Astrocyte (in vitro differentiated cells and primary cell): ENCODE data around the gene C14orf119. TPM values are rescaled to one million over a fixed set of nuclear protein-coding genes. Genes with fewer than 3 reads are reported as not detected.

Experiments
- DNase-seq: peaks from one replicate; pipeline ENCODE4 v3.0.0-alpha.2; 2010; ENCODE audit warnings: low read depth
- FAIRE-seq: peaks from 2 replicates; lab custom pipeline; 2011; peaks lifted over from hg19 to GRCh38; lab: Jason Lieb, UNC
- H2AFZ ChIP-seq: 2 replicates; pipeline ENCODE4 v1.6.0; 2012; ENCODE audit warnings: low read depth, low read length, inconsistent platforms
- H3K27ac ChIP-seq: 2 replicates; pipeline ENCODE4 v1.5.1; 2011; ENCODE audit warnings: low read depth, low read length, inconsistent platforms
- H3K27me3 ChIP-seq: 2 replicates; pipeline ENCODE4 v1.6.0; 2011; ENCODE audit warnings: low read length, inconsistent platforms; ENCODE audit not compliant: insufficient read depth
- H3K36me3 ChIP-seq: 2 replicates; pipeline ENCODE4 v1.5.1; 2011; ENCODE audit warnings: low read length, inconsistent platforms; ENCODE audit not compliant: insufficient read depth
- H3K4me1 ChIP-seq: 2 replicates; pipeline ENCODE4 v1.5.1; 2011; ENCODE audit warnings: low read length, inconsistent platforms; ENCODE audit not compliant: insufficient read depth
- H3K4me2 ChIP-seq: 2 replicates; pipeline ENCODE4 v1.6.0; 2012; ENCODE audit warnings: low read length, inconsistent platforms
- H3K4me3 ChIP-seq: 2 replicates; pipeline ENCODE4 v1.5.1; 2011; ENCODE audit warnings: low read depth, mild to moderate bottlenecking, low read length, inconsistent platforms; ENCODE audit not compliant: insufficient read depth
- H3K79me2 ChIP-seq: 2 replicates; pipeline ENCODE4 v1.6.0; 2012; ENCODE audit warnings: mild to moderate bottlenecking, low read length, inconsistent platforms; ENCODE audit not compliant: insufficient read depth
- H3K9ac ChIP-seq: 2 replicates; pipeline ENCODE4 v1.6.0; 2012; ENCODE audit warnings: mild to moderate bottlenecking, low read length, inconsistent platforms
- H3K9me3 ChIP-seq: 2 replicates; pipeline ENCODE4 v1.5.1; 2012; ENCODE audit warnings: low read depth, mild to moderate bottlenecking, low read length, inconsistent platforms; ENCODE audit not compliant: insufficient read depth
- H4K20me1 ChIP-seq: 2 replicates; pipeline ENCODE4 v1.6.0; 2012; ENCODE audit warnings: low read length, inconsistent platforms; ENCODE audit not compliant: insufficient read depth
- H3K27ac Mint-ChIP-seq: one replicate; pipeline ENCODE4 v1.8.0; 2021; ENCODE audit warnings: mild to moderate bottlenecking, mixed read lengths; ENCODE audit not compliant: unreplicated experiment
- H3K27me3 Mint-ChIP-seq: one replicate; pipeline ENCODE4 v1.8.0; 2021; ENCODE audit warnings: low read depth, mixed read lengths; ENCODE audit not compliant: unreplicated experiment
- H3K36me3 Mint-ChIP-seq: one replicate; pipeline ENCODE4 v1.8.0; 2021; ENCODE audit warnings: low read depth, mixed read lengths; ENCODE audit not compliant: unreplicated experiment
- H3K4me1 Mint-ChIP-seq: one replicate; pipeline ENCODE4 v1.8.0; 2021; ENCODE audit warnings: low read depth, mixed read lengths; ENCODE audit not compliant: unreplicated experiment
- H3K4me3 Mint-ChIP-seq: one replicate; pipeline ENCODE4 v1.8.0; 2021; ENCODE audit warnings: mild to moderate bottlenecking, moderate library complexity, mixed read lengths; ENCODE audit not compliant: unreplicated experiment
- H3K9me3 Mint-ChIP-seq: one replicate; pipeline ENCODE4 v1.8.0; 2021; ENCODE audit warnings: mild to moderate bottlenecking, mixed read lengths; ENCODE audit not compliant: unreplicated experiment
- CTCF ChIP-seq: IDR thresholded peaks from 2 replicates; pipeline ENCODE4 v1.5.1; 2011; ENCODE audit warnings: low read depth, mild to moderate bottlenecking, inconsistent platforms, low read length, moderate library complexity; ENCODE audit not compliant: insufficient read depth
- EZH2 ChIP-seq: IDR thresholded peaks from 2 replicates; pipeline ENCODE4 v1.6.1; 2012; ENCODE audit warnings: mild to moderate bottlenecking, low read length, inconsistent platforms; ENCODE audit not compliant: insufficient read depth
- total RNA-seq: library from RNA; stranded (reverse); gene quantifications from 2 replicates; pipeline ENCODE4 v1.2.1, GENCODE V29; 2021

The C14orf119 gene
- total RNA-seq, 1 donor from 2014 or later, result 83.9 TPM

- Histone ChIP-seq H3K27me3 (no peaks in the 10 kb centered on the region), H3K4me2 (peak overlapping the region; percentile 98), H3K9me3 (no peaks in the 10 kb centered on the region), H3K36me3 (peaks cover 40% of the 10 kb centered on the region), H2AFZ (peak overlapping the region; percentile 99), H3K79me2 (peaks cover 91% of the 10 kb centered on the region), H3K9ac (peak overlapping the region; percentile 97), H3K4me1 (peaks cover 17% of the 10 kb centered on the region), H3K27ac (peak overlapping the region; percentile 99), H3K4me3 (peak overlapping the region; percentile 93), H4K20me1 (peaks cover 70% of the 10 kb centered on the region)
- peaks cover 39% of the 10 kb centered on the region for H3K4me1 Mint-ChIP-seq
- no peaks in the 10 kb centered on the region for H3K9me3 Mint-ChIP-seq
- no peak overlapping the region for H3K4me3 Mint-ChIP-seq
- no peak overlapping the region for H3K27ac Mint-ChIP-seq
- TF ChIP-seq EZH2, result no peak
- peak; percentile 28 for TF ChIP-seq CTCF
- H3K36me3 Mint-ChIP-seq, result peaks cover 21% of the 10 kb centered on the region
- no peak for FAIRE-seq
- no peaks in the 10 kb centered on the region for H3K27me3 Mint-ChIP-seq
- no peak for DNase-seq
Measured at GRCh38 chr14:23093991-23094665, 1.2 kb upstream of the C14orf119 start.

- H3K4me3 ChIP-seq, result peak within 1 kb of the TSS; percentile 93
- Mint-ChIP-seq H3K9me3 (no peaks in the 10 kb centered on the region), H3K4me1 (peaks cover 36% of the 10 kb centered on the region), H3K27me3 (no peaks in the 10 kb centered on the region), H3K36me3 (peaks cover 18% of the 10 kb centered on the region), H3K27ac (no peak within 1 kb of the TSS), H3K4me3 (no peak within 1 kb of the TSS)
- H3K4me1 ChIP-seq, result peaks cover 17% of the 10 kb centered on the region
- peaks cover 33% of the 10 kb centered on the region for H3K36me3 ChIP-seq
- TF ChIP-seq EZH2, result no peak
- TF ChIP-seq CTCF, result no peak
- H3K9ac ChIP-seq, result peak within 1 kb of the TSS; percentile 97
- peak within 1 kb of the TSS; percentile 98 for H3K4me2 ChIP-seq
- no peaks in the 10 kb centered on the region for H3K9me3 ChIP-seq
- peak within 1 kb of the TSS; percentile 99 for H2AFZ ChIP-seq
- DNase-seq, result peak; percentile 77
- peaks cover 88% of the 10 kb centered on the region for H3K79me2 ChIP-seq
- peaks cover 75% of the 10 kb centered on the region for H4K20me1 ChIP-seq
- FAIRE-seq, result no peak
- H3K27ac ChIP-seq, result peak within 1 kb of the TSS; percentile 99
- H3K27me3 ChIP-seq, result no peaks in the 10 kb centered on the region
Measured at GRCh38 chr14:23094666-23095195, 574 bp upstream of the C14orf119 start, which contains the start of gene ACIN1. Gene ACIN1 (minus strand): TSS chr14:23095136. CDS start chr14:23095112, 24 bp downstream.

- Histone ChIP-seq H2AFZ (no peak overlapping the region), H4K20me1 (peaks cover 66% of the 10 kb centered on the region), H3K4me3 (no peak overlapping the region), H3K27me3 (no peaks in the 10 kb centered on the region), H3K79me2 (peaks cover 57% of the 10 kb centered on the region), H3K4me1 (peaks cover 17% of the 10 kb centered on the region), H3K4me2 (peak overlapping the region; percentile 89), H3K36me3 (peaks cover 18% of the 10 kb centered on the region), H3K9me3 (no peaks in the 10 kb centered on the region), H3K9ac (no peak overlapping the region), H3K27ac (no peak overlapping the region)
- H3K4me1 Mint-ChIP-seq, result peaks cover 20% of the 10 kb centered on the region
- no peak overlapping the region for H3K4me3 Mint-ChIP-seq
- TF ChIP-seq CTCF (no peak), EZH2 (no peak)
- FAIRE-seq, result no peak
- H3K27ac Mint-ChIP-seq, result no peak overlapping the region
- DNase-seq, result no peak
- H3K27me3 Mint-ChIP-seq, result no peaks in the 10 kb centered on the region
- H3K9me3 Mint-ChIP-seq, result no peaks in the 10 kb centered on the region
- peaks cover 18% of the 10 kb centered on the region for H3K36me3 Mint-ChIP-seq
Measured at GRCh38 chr14:23097786-23098185, 2.5 kb downstream of the C14orf119 start.
